ENCODE results near the gene ST6GALNAC3.

- no peak for TF ChIP-seq CTCF (IDR thresholded peaks at IDR 0.05)
- TF ChIP-seq POLR2A (IDR thresholded peaks at IDR 0.05): no peak
Measured at GRCh38 chr1:76210160-76210559, 135.6 kb downstream of the ST6GALNAC3 start.
